Fibroblast of lung (primary cell): ENCODE measurements around the gene MLF1.

Experiments used
- EZH2 ChIP-seq: IDR thresholded peaks from 2 replicates; pipeline ENCODE4 v1.5.1; 2012; ENCODE audit warnings: low read length, control low read depth, mild to moderate bottlenecking; ENCODE audit errors: missing control alignments
- TF ChIP-seq, protein P1 (sequence below), 2 donors: IDR thresholded peaks in 1 of 2; conservative IDR thresholded peaks in 1 of 2; 1 replicate in 1 of 2; 2 replicates in 1 of 2; pipeline ENCODE4 v1.5.1; 2011 to 2012; ENCODE audit warnings: low read length in 2 of 2, control low read depth in 1 of 2, inconsistent platforms in 1 of 2, low read depth in 1 of 2, mild to moderate bottlenecking in 1 of 2

DNA sequence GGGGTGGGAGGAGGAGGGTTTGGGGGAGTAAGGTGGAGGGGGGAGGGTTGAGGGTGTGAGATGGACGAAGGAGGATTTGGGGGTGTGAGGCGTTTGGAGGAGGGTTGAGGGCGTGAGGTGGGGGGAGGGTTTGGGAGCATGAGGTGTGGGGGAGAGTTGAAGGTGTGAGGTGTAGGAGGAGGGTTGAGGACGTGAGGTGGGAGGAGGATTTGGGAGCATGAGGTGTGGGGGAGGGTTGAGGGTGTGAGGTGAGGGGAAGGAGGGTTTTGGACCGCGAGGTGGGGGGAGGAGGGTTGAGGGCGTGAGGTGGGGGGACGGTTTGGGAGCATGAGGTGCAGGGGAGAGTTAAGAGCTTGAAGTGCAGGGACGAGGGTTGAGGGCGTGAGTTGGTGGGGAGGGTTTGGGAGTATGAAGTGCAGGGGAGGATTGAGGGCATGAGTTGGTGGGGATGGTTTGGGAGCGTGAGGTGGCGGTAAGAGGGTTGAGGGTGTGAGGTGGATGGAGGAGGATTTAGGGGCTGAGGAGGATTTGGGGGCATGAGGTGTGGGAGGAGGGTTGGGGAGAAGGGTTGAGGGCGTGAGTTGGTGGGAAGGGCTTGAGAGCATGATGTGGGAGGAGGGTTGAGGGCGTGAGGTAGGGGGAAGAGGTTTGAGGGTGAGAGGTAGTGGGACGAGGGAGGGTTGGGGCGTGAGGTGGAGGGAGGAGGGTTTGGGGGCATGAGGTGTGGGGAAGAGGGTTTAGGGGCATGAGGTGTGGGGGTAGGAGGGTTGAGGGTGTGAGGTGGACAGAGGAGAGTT, 1.2 kb downstream of the MLF1 start:
- TF ChIP-seq, protein P1, sequence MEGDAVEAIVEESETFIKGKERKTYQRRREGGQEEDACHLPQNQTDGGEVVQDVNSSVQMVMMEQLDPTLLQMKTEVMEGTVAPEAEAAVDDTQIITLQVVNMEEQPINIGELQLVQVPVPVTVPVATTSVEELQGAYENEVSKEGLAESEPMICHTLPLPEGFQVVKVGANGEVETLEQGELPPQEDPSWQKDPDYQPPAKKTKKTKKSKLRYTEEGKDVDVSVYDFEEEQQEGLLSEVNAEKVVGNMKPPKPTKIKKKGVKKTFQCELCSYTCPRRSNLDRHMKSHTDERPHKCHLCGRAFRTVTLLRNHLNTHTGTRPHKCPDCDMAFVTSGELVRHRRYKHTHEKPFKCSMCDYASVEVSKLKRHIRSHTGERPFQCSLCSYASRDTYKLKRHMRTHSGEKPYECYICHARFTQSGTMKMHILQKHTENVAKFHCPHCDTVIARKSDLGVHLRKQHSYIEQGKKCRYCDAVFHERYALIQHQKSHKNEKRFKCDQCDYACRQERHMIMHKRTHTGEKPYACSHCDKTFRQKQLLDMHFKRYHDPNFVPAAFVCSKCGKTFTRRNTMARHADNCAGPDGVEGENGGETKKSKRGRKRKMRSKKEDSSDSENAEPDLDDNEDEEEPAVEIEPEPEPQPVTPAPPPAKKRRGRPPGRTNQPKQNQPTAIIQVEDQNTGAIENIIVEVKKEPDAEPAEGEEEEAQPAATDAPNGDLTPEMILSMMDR (conservative IDR thresholded peaks at IDR 0.05 in 1 of 2, IDR thresholded peaks at IDR 0.05 in 1 of 2; ENCODE audit: low read depth in 1 of 2, low read length in 2 of 2) = no peak
- TF ChIP-seq EZH2 = no peak
